ENCODE data around the gene SLC28A2. TPM values are rescaled to one million over a fixed set of nuclear protein-coding genes. Genes with fewer than 3 reads are reported as not detected.
"Not testable (repeated sequence)": the region's sequence is repeated elsewhere in the genome, so short reads cannot be mapped to it uniquely, and the experiment has no call there.

Gene SLC28A2
- total RNA-seq, 4 donors from 2014 or later: not detected

- Histone ChIP-seq H3K36me3 (no peaks in the 10 kb centered on the region), H3K27me3 (no peaks in the 10 kb centered on the region), H3K9me3 (peaks cover 12% of the 10 kb centered on the region), H3K4me1 (no peaks in the 10 kb centered on the region), H3K27ac (no peak overlapping the region), H3K4me3 (no peak overlapping the region)
- WGBS: 86% methylated on average over 3 of the region's 3 CpGs
- no peak for TF ChIP-seq CTCF (IDR thresholded peaks at IDR 0.05)
- no peak for TF ChIP-seq POLR2AphosphoS5 (IDR thresholded peaks at IDR 0.05)
- no peak for TF ChIP-seq POLR2A (IDR thresholded peaks at IDR 0.05)
- TF ChIP-seq EP300 (IDR thresholded peaks at IDR 0.05): no peak
- DNase-seq (ENCODE audit: low spot score in 2 of 2): no peak
These were observed 20.9 kb upstream of the SLC28A2 start for GRCh38 chr15:45231132-45231531.

- H3K9me3 ChIP-seq: peaks cover 12% of the 10 kb centered on the region
- no peak for TF ChIP-seq POLR2A (IDR thresholded peaks at IDR 0.05)
- TF ChIP-seq EP300 (IDR thresholded peaks at IDR 0.05): no peak
- no peak for TF ChIP-seq POLR2AphosphoS5 (IDR thresholded peaks at IDR 0.05)
- no peak for TF ChIP-seq CTCF (IDR thresholded peaks at IDR 0.05)
- no peaks in the 10 kb centered on the region for H3K27me3 ChIP-seq
- H3K4me3 ChIP-seq: no peak overlapping the region
- DNase-seq (ENCODE audit: low spot score in 2 of 2): no peak
- no peaks in the 10 kb centered on the region for H3K36me3 ChIP-seq
- H3K4me1 ChIP-seq: no peaks in the 10 kb centered on the region
- 87% methylated on average over 4 of the region's 4 CpGs for WGBS
- H3K27ac ChIP-seq: no peak overlapping the region
These were observed 20.0 kb upstream of the SLC28A2 start for GRCh38 chr15:45231864-45232562.

- Histone ChIP-seq H3K27ac (no peak overlapping the region), H3K27me3 (no peaks in the 10 kb centered on the region), H3K4me1 (no peaks in the 10 kb centered on the region), H3K9me3 (peaks cover 19% of the 10 kb centered on the region), H3K36me3 (no peaks in the 10 kb centered on the region), H3K4me3 (no peak overlapping the region)
- 83% methylated on average over 11 of the region's 11 CpGs for WGBS
- TF ChIP-seq EP300 (IDR thresholded peaks at IDR 0.05): no peak
- TF ChIP-seq POLR2A (IDR thresholded peaks at IDR 0.05): no peak
- TF ChIP-seq CTCF (IDR thresholded peaks at IDR 0.05): no peak
- no peak for TF ChIP-seq POLR2AphosphoS5 (IDR thresholded peaks at IDR 0.05)
- no peak for DNase-seq (ENCODE audit: low spot score in 2 of 2)
These were observed 17.3 kb upstream of the SLC28A2 start for GRCh38 chr15:45234562-45235235.

- WGBS: 55% methylated on average over 6 of the region's 6 CpGs
- not testable (repeated sequence) for H3K36me3 ChIP-seq; H3K27ac ChIP-seq; H3K27me3 ChIP-seq; DNase-seq (ENCODE audit: low spot score in 2 of 2); H3K4me1 ChIP-seq; H3K4me3 ChIP-seq
- H3K9me3 ChIP-seq: peaks cover 25% of the 10 kb centered on the region
These were observed 15.2 kb upstream of the SLC28A2 start for GRCh38 chr15:45236806-45237205.

- Histone ChIP-seq H3K36me3 (no peaks in the 10 kb centered on the region), H3K4me3 (no peak overlapping the region), H3K9me3 (peaks cover 26% of the 10 kb centered on the region), H3K4me1 (no peaks in the 10 kb centered on the region), H3K27me3 (no peaks in the 10 kb centered on the region), H3K27ac (no peak overlapping the region)
- no peak for DNase-seq (ENCODE audit: low spot score in 2 of 2)
- TF ChIP-seq POLR2A (IDR thresholded peaks at IDR 0.05): no peak
- 80% methylated on average over 9 of the region's 9 CpGs for WGBS
These were observed 9.7 kb upstream of the SLC28A2 start for GRCh38 chr15:45242289-45242688.

GRCh38 chr15:45249125-45249780 is 2.8 kb upstream of the SLC28A2 start:
- 95% methylated on average over 4 of the region's 4 CpGs for WGBS
- H3K4me1 ChIP-seq: no peaks in the 10 kb centered on the region
- no peak for TF ChIP-seq CTCF (IDR thresholded peaks at IDR 0.05)
- TF ChIP-seq POLR2A (IDR thresholded peaks at IDR 0.05): no peak
- no peak for TF ChIP-seq EP300 (IDR thresholded peaks at IDR 0.05)
- no peak for TF ChIP-seq POLR2AphosphoS5 (IDR thresholded peaks at IDR 0.05)
- no peaks in the 10 kb centered on the region for H3K27me3 ChIP-seq
- DNase-seq (ENCODE audit: low spot score in 2 of 2): no peak
- no peak overlapping the region for H3K27ac ChIP-seq
- peaks cover 2% of the 10 kb centered on the region for H3K9me3 ChIP-seq
- no peaks in the 10 kb centered on the region for H3K36me3 ChIP-seq
- no peak overlapping the region for H3K4me3 ChIP-seq
